NCI-H1694 (cell line): ENCODE data around the gene RAB27A.
"Not testable (repeated sequence)": the region's sequence is repeated elsewhere in the genome, so short reads cannot be mapped to it uniquely, and the experiment has no call there.

Source experiments
- DNase-seq: peaks from one replicate; lab custom pipeline; 2025; lab: John Stamatoyannopoulos, UW

RAB27A gene

GRCh38 chr15:55281517-55282228 lies 7.9 kb downstream of the RAB27A start:
- no peak for DNase-seq

GRCh38 chr15:55280589-55280988 lies 9.0 kb downstream of the RAB27A start:
- DNase-seq, result not testable (repeated sequence)

GRCh38 chr15:55279746-55280351 lies 9.8 kb downstream of the RAB27A start:
- no peak for DNase-seq

GRCh38 chr15:55279100-55279745 lies 10.4 kb downstream of the RAB27A start:
- no peak for DNase-seq

GRCh38 chr15:55277715-55278114 lies 11.9 kb downstream of the RAB27A start:
- no peak for DNase-seq

- DNase-seq, result no peak
Observed at GRCh38 chr15:55277116-55277564, 12.5 kb downstream of the RAB27A start.

- DNase-seq, result no peak
Observed at GRCh38 chr15:55276324-55276723, 13.3 kb downstream of the RAB27A start.

- DNase-seq, result no peak
Observed at GRCh38 chr15:55270291-55270690, 19.3 kb downstream of the RAB27A start.

GRCh38 chr15:55268176-55268695 lies 21.4 kb downstream of the RAB27A start:
- no peak for DNase-seq

- DNase-seq, result no peak
Observed at GRCh38 chr15:55267401-55268175, 22.0 kb downstream of the RAB27A start.

- DNase-seq, result no peak
Observed at GRCh38 chr15:55266547-55266946, 23.1 kb downstream of the RAB27A start.

- DNase-seq, result no peak
Observed at GRCh38 chr15:55260562-55261131, 29.0 kb downstream of the RAB27A start.

GRCh38 chr15:55257938-55258337 lies 31.7 kb downstream of the RAB27A start:
- DNase-seq, result no peak

- no peak for DNase-seq
Observed at GRCh38 chr15:55257012-55257670, 32.5 kb downstream of the RAB27A start.

GRCh38 chr15:55256281-55257011 lies 33.2 kb downstream of the RAB27A start:
- DNase-seq, result no peak

- DNase-seq, result no peak
Observed at GRCh38 chr15:55255714-55256113, 33.9 kb downstream of the RAB27A start.

GRCh38 chr15:55254916-55255679 lies 34.5 kb downstream of the RAB27A start:
- no peak for DNase-seq

- DNase-seq, result no peak
Observed at GRCh38 chr15:55253580-55253979, 36.0 kb downstream of the RAB27A start.

- DNase-seq, result not testable (repeated sequence)
Observed at GRCh38 chr15:55252201-55252600, 37.4 kb downstream of the RAB27A start.

GRCh38 chr15:55250941-55251340 lies 38.7 kb downstream of the RAB27A start:
- DNase-seq, result no peak
